ENCODE data around the gene TXLNA. TPM values are rescaled to one million over a fixed set of nuclear protein-coding genes. Genes with fewer than 3 reads are reported as not detected.

Gene TXLNA
- total and polyA plus RNA-seq, 5 donors: 13.8 to 29.4 (median 20.9) TPM

Other genes with a start within 250 kb of the TXLNA start
- 100 to 1,000 TPM; 369 to 558 (median 421) TPM for gene PTP4A2, start 241.3 kb upstream of the TXLNA start, total RNA-seq
- gene PTP4A2, start 241.3 kb upstream of the TXLNA start, polyA plus RNA-seq: 158 TPM
- gene KHDRBS1, start 165.8 kb upstream of the TXLNA start, total RNA-seq: 10 to 100 TPM; 65.4 to 70.0 (median 69.0) TPM
- 48.6 TPM for gene KHDRBS1, start 165.8 kb upstream of the TXLNA start, polyA plus RNA-seq
- 10 to 100 TPM in 1 of 4 donors, 1 to 10 TPM in 3; 8.0 to 11.1 (median 8.6) TPM for gene TMEM39B, start 106.7 kb upstream of the TXLNA start, total RNA-seq
- gene TMEM39B, start 106.7 kb upstream of the TXLNA start, polyA plus RNA-seq: 6.2 TPM
- gene KPNA6, start 71.6 kb upstream of the TXLNA start, total RNA-seq: 10 to 100 TPM; 72.4 to 79.7 (median 75.8) TPM
- 14.7 TPM for gene KPNA6, start 71.6 kb upstream of the TXLNA start, polyA plus RNA-seq
- 10 to 100 TPM in 3 of 4 donors, 1 to 10 TPM in 1; 8.0 to 18.4 (median 14.5) TPM for gene CCDC28B, start 20.9 kb downstream of the TXLNA start, total RNA-seq
- 26.9 TPM for gene CCDC28B, start 20.9 kb downstream of the TXLNA start, polyA plus RNA-seq
- gene IQCC, start 26.0 kb downstream of the TXLNA start, total RNA-seq: 1 to 10 TPM in 3 of 4 donors, under 1 TPM in 1; 0.81 to 1.5 (median 1.5) TPM
- gene IQCC, start 26.0 kb downstream of the TXLNA start, polyA plus RNA-seq: 1.00 TPM
- not detected for gene DCDC2B, start 29.4 kb downstream of the TXLNA start, total RNA-seq
- 0.05 TPM for gene DCDC2B, start 29.4 kb downstream of the TXLNA start, polyA plus RNA-seq
- gene TMEM234, start 42.7 kb downstream of the TXLNA start, total RNA-seq: 10 to 100 TPM in 3 of 4 donors, 1 to 10 TPM in 1; 9.1 to 14.4 (median 13.9) TPM
- gene TMEM234, start 42.7 kb downstream of the TXLNA start, polyA plus RNA-seq: 13.6 TPM
- gene EIF3I, start 42.7 kb downstream of the TXLNA start, total RNA-seq: 100 to 1,000 TPM in 1 of 4 donors, 10 to 100 TPM in 3; 99.2 to 104 (median 99.8) TPM
- gene EIF3I, start 42.7 kb downstream of the TXLNA start, polyA plus RNA-seq: 127 TPM
- gene FAM167B, start 67.5 kb downstream of the TXLNA start, total RNA-seq: 1 to 10 TPM; 2.0 to 4.4 (median 3.8) TPM
- 6.5 TPM for gene FAM167B, start 67.5 kb downstream of the TXLNA start, polyA plus RNA-seq
- gene LCK, start 71.6 kb downstream of the TXLNA start, total RNA-seq: 1 to 10 TPM in 3 of 4 donors, under 1 TPM in 1; 0.23 to 2.4 (median 1.3) TPM
- 0.41 TPM for gene LCK, start 71.6 kb downstream of the TXLNA start, polyA plus RNA-seq
- 10 to 100 TPM; 34.1 to 44.9 (median 39.5) TPM for gene HDAC1, start 112.4 kb downstream of the TXLNA start, total RNA-seq
- gene HDAC1, start 112.4 kb downstream of the TXLNA start, polyA plus RNA-seq: 28.1 TPM
- gene MARCKSL1, start 156.6 kb downstream of the TXLNA start, total RNA-seq: 10 to 100 TPM; 14.5 to 52.7 (median 40.2) TPM
- 30.6 TPM for gene MARCKSL1, start 156.6 kb downstream of the TXLNA start, polyA plus RNA-seq
- gene FAM229A, start 182.8 kb downstream of the TXLNA start, total RNA-seq: 1 to 10 TPM; 2.0 to 5.3 (median 3.6) TPM
- gene FAM229A, start 182.8 kb downstream of the TXLNA start, polyA plus RNA-seq: 3.5 TPM
- 1 to 10 TPM; 1.1 to 2.7 (median 1.8) TPM for gene TSSK3, start 182.9 kb downstream of the TXLNA start, total RNA-seq
- 1.5 TPM for gene TSSK3, start 182.9 kb downstream of the TXLNA start, polyA plus RNA-seq
- 10 to 100 TPM; 40.4 to 56.0 (median 48.6) TPM for gene BSDC1, start 214.8 kb downstream of the TXLNA start, total RNA-seq
- gene BSDC1, start 214.8 kb downstream of the TXLNA start, polyA plus RNA-seq: 37.1 TPM